Epithelial cell of esophagus (primary cell): ENCODE measurements around the gene ASXL2.

Experiments
- DNase-seq: peaks from one replicate; pipeline ENCODE4 v3.0.0; 2010; ENCODE audit warnings: low read depth
- H3K4me3 ChIP-seq: 2 replicates; pipeline ENCODE4 v1.5.1; 2011; ENCODE audit warnings: mild to moderate bottlenecking, low read length, control low read depth
- CTCF ChIP-seq: IDR thresholded peaks from 2 replicates; pipeline ENCODE4 v1.5.1; 2011; ENCODE audit warnings: low read depth, mild to moderate bottlenecking, low read length, control low read depth, inconsistent platforms; ENCODE audit not compliant: insufficient read depth; ENCODE audit errors: missing control alignments

Gene ASXL2

GRCh38 chr2:25758348-25758747, 119.9 kb downstream of the ASXL2 start:
- H3K4me3 ChIP-seq: no peak overlapping the region
- TF ChIP-seq CTCF: no peak
- DNase-seq: no peak

- DNase-seq: peak; percentile 64
- H3K4me3 ChIP-seq: no peak overlapping the region
- TF ChIP-seq CTCF: no peak
Observed at GRCh38 chr2:25757906-25758305, 120.4 kb downstream of the ASXL2 start.

- H3K4me3 ChIP-seq: no peak overlapping the region
- DNase-seq: no peak
- no peak for TF ChIP-seq CTCF
Observed at GRCh38 chr2:25756536-25756935, 121.8 kb downstream of the ASXL2 start.

GRCh38 chr2:25749676-25750075, 128.6 kb downstream of the ASXL2 start:
- TF ChIP-seq CTCF: no peak
- no peak overlapping the region for H3K4me3 ChIP-seq
- DNase-seq: no peak

- H3K4me3 ChIP-seq: no peak overlapping the region
- no peak for TF ChIP-seq CTCF
- DNase-seq: no peak
Observed at GRCh38 chr2:25744055-25744454, 134.2 kb downstream of the ASXL2 start.

- no peak overlapping the region for H3K4me3 ChIP-seq
- no peak for DNase-seq
Observed at GRCh38 chr2:25743132-25743830, 135.0 kb downstream of the ASXL2 start.

More at GRCh38 chr2:25743132-25743830, 135.0 kb downstream of the ASXL2 start:
- TF ChIP-seq CTCF: no peak
